Activated T-helper 1 cell treated with Interleukin-2 at 50 U/mL for 16 hours (primary cell): ENCODE results near the gene GRIA4.
"Not testable (repeated sequence)": the region's sequence is repeated elsewhere in the genome, so short reads cannot be mapped to it uniquely, and the experiment has no call there.

Experiments
- DNase-seq: peaks from one replicate; pipeline ENCODE4 v3.0.0-alpha.2; 2020; ENCODE audit warnings: low read depth

GRIA4 gene

DNA sequence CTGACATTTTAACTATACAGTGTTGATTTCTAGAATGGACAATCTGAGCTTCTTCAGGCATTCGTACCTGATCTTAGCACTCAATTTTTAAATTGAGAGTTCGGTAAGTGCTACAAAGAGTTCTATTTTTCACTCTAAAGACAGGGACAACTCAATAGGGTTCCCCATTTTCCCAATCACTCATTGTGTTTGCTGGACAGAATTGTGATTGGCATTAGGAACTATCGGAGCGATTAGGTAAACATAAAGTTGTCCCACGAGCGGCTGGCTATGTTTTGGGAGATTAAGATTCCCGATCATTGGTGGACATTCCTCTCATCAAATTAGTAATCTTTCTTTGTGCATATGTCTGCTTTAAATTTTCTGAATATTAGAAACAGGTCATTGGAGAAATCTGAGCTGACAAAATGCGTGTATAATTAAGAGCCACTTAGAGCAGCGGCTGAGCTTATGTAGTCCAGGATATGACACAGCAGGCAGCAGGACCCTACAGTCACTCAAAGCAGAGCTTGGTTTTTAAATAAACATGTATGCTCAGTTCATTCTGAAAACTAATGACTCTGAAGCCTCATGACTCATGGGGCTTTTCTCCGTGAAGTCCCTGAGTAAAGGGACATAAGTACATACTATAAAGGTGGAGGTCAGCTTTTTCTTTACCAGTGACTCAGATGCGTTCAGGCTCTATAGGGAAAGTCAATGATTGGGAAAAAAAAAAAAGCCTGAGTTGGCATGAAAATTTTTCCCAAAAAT is 109.4 kb downstream of the GRIA4 start:
- no peak for DNase-seq

DNA sequence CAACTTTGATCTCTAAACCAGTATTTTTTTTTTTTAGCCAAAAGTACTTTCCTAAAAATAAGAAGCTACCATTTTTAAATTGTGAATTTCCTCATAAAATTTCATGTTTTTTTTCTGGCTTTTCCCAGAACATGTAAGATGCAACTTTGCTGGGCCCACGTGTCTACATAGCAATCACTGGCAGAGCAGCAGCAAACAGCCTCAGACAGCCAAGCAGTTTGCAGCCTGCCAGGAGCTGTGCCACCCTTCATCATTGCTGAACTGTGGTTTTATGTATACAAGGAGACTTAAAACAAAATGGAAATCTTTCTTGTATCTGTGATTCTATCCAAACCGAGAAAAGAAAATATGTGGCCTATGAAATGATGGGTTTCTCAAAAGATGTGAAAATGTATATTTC is 110.2 kb downstream of the GRIA4 start:
- DNase-seq = no peak

DNA sequence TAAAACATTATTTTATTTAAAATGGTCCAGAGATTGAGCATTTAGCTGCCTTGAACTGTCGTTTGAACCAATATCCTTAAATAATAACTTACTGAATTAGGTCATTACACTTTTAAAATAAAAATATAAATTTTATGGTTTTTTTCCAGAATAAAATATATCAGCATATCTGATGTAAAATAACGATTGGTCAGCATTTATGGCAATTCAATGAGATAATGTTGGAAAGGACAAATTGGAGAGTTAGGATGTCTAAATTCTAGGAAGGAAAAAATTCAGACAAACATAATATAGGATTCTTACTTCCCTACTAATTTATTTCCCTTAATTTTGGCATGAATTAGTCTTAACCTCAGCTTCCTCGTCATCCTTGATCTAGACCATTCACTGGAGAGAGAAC is 113.4 kb downstream of the GRIA4 start:
- no peak for DNase-seq

DNA sequence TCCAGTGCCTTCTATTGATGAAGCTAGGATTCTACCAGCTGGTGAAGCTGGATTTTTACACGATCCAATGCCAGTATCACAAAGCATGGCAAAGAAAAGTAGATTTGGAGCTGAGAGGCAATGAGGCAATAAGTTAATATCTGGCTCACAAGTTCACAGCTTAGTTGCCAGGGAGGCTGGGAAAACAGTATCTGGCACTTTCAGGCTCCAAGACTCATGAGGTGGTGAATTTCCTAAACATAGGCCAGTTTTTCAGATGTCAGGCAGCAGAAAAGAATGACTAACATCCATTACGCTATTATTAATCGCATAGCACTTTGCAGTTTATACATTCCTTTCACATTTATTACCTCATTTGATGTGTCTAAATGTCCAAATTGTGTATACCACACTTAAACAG is 122.7 kb downstream of the GRIA4 start:
- no peak for DNase-seq

DNA sequence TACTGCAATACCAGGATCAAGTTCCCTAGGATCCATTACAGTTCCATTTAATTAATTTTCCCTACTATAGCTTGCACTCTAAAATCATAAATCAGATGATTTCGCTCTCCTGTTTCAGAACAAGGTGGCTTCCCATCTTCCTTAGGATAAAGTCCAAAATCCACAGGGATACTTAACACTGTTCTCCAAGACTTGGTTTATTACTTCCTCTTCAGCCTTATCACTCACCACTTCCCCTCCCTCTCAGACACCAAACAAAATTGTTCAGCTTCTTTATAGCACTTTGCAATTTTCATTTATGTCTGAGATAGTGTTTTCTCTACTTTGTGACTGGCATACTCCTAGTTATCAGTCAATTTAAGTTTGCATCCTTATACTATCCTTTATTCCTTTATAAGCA is 124.6 kb downstream of the GRIA4 start:
- DNase-seq = no peak

DNA sequence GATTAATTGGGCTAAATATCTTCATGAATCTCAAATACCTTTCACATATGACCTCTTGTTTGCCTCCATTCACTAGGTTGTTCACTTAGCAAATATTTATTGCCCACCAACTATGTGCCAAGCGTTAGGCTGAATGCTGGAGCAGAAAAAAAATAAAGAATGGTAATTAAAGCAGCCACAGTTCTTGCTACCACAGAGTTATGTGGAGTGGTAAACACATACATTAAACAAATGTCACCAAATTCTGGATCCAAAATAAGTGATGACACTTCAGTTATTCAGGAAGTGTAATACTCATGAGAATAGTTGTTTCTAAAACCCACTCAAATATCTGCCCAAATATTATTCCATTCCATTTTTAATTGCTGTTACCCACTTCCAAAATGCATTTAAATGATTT is 128.4 kb downstream of the GRIA4 start:
- DNase-seq = no peak

DNA sequence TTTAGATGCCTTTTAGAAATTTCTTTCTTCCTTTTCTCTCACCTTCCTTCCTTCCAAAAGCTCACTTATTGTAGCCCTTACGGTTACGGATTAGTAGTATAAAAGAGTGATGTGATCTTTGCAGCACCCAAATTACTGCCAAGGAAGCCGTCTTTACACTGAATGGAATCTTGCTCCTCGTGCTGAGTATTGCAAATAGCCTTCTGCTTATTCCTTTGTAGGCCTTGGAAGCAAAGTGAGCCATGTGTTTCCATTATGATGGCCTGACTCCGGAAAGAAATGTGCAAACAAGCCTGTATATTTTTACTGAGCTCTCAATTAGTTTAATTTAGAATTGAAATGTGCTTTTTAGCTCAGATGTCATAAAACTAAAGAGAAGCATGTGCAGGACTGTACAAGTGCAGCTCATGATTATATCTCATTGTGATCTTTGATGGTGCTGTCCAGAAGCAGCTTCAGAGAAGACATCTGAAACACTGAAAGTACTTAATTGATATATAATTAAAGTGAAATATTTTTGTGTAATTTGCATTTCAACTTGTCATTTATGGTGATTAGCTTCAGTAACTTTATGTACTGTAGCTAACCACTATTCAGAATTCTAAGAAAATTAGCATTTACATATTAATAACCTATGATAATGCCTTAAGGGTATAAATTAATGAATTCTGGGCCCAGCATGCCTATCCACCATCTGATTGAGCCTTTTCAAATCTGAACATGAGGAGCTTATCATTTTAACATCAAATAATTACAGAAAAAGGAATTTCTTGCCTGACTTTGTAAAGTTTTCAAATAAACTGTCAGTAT is 129.3 kb downstream of the GRIA4 start:
- no peak for DNase-seq

DNA sequence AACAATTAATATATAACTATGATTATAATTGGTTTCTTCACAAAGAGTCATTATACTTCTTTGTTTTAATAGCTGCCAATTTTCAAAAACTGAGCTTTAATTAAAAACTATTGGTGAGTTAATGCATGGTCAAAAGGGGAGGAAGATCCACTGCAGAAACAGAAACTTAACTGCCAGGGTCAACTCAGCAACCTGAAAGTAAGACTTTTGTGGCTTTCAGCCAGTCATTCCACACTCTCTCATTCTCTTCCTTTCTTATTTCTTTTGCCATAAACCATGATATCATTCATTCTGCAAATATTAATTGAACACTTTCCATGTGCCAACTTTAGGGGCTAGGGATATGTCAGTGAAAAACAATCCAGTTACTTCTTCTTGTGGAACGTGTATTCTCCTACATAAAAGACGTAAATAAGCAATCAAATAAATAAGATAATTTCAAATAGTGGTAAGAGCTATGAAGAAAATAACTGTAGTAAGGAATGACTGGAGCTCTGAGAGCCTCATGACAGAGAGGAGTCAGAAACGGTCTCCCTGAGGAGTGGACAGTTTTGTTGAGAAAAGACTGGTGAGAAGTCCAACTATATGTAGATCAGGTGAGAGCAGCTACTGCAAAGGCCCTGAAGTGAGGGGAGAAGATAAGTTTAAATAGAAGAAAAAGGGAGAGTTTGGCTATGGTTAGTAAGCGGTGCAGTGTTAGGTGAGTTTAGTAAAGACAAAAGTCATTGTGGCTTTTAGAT is 130.5 kb downstream of the GRIA4 start:
- DNase-seq = no peak

DNA sequence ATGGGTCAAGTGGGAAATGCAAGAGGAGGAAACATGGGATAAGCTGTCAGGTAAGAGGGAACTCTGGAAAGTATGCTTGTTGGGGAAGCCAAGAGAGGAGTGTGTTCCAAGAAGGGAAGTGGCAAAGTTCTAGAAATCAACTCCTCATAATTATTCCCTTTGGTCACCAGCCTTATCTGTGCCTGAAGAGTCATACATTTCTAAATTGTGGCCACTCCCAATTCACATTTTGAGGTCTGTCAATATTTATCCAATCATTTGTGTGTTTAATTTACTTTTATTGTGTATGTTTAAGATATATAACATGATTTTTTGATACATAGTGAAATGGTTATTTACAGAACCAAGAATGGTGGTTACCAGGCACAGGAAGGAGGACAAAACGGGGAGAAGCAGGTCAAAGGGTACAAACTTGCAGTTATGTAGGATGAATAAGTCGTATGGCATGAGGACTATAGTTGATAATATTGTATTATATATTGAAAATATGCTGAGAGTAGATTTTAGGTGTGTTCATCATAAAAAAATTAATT is 131.7 kb downstream of the GRIA4 start:
- no peak for DNase-seq

DNA sequence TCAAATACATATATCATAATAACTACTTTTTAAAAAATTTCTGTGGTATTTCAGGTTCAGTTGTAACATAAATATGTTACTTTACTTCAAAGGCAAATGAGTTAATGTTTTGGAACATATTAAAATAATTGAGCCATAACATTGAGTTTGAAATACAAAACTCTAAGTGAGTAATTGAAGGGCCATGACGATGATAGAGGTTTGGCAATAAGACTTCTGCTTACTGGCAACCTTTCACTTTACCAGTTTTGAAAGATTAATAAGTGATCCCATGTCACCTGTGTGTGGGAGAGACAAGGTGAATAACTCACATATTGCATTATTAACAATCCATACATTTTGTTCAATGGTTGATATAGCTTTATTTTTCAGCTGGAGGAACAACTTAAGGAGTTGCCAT is 144.4 kb downstream of the GRIA4 start:
- no peak for DNase-seq

DNA sequence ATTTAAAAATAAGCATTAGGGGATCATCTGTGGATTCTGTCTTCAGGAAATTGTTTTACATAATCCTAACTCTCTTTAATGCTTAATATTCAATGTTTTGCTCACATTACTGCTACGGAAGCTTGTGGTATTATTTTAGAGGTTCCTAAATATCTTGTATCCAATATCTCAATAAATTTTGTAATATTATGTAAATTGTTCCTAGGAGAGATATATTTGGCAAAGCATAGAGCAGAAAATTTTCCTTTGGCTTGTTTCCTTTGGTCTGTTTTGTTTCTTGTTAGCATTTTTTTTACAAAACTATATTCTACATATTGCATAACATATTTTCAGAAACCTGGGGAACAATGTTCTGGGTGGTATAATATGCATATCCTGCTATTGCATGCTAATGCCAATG is 144.8 kb downstream of the GRIA4 start:
- DNase-seq = no peak

DNA sequence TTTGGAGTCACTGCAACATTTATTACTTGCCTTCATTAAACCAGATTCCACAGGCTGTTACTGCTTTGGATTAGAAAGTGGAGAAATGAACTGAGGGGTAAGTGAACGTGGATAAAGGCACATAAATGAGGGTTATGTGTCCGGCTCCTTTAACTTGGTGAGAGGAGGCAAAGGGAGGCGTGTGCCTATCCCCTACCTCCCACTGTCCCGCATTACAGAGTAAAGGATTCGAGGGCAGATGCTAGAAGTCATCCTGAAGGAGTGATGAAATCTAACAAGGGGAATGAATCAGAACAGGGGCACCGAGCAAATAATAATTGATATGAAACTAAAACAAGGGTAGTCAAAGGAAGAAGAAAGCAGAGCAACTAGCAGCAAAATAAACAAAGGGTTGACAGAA is 147.2 kb downstream of the GRIA4 start:
- no peak for DNase-seq

DNA sequence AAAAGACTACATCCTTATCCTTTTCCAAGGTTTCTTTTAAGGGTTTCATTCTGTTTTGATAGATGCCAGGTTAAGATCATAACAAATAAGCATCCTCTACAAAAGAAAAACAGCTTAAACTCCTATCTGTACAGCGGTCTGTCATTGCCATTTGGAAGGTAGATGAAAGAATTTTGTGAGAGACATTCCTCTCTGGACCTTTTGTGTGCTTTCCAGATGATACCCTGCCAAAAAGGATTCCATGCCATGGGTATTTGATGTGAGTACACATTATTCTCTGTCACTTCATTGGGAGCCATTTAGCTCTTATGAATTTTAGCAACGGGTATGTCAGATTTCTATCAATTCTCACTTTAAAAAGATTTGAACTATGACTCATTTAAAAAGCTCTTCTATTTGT is 153.7 kb downstream of the GRIA4 start:
- DNase-seq = no peak

DNA sequence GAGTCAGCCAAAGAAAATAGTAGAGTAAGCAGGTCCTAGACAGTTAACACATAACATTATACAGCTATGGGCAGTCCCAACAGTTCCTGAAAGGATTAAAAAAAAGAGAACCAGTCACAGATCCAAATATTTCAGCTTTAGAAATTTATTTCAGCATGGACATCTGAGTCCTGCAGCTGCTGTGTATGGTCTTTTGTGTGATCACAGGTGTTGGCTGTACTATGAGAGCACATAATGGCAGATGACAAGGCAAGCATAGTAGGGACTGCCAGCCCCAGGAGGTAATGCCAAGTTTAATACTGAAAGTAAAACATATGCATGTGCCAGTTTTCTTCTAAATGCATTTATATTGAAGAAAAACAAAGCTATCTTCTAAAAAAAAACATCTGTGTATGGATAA is 158.1 kb downstream of the GRIA4 start:
- no peak for DNase-seq

DNA sequence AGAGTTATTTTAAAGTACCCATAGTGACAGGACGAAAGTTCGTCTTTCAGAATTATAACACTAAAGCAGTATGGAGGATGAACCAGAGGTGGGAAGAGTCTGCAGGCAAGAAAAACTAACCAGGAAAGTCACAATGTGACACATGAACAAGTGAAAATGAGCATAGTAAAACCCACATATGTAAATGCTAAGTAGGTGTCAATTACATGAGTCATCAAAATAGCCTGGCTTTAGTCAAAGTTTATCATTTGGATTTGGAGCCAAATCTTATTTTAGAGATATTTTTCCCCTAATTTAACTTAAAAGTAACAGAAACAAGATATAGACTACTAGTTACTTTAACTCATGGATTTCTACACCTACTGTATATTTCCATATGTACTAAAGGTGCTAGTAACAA is 159.8 kb downstream of the GRIA4 start:
- no peak for DNase-seq

DNA sequence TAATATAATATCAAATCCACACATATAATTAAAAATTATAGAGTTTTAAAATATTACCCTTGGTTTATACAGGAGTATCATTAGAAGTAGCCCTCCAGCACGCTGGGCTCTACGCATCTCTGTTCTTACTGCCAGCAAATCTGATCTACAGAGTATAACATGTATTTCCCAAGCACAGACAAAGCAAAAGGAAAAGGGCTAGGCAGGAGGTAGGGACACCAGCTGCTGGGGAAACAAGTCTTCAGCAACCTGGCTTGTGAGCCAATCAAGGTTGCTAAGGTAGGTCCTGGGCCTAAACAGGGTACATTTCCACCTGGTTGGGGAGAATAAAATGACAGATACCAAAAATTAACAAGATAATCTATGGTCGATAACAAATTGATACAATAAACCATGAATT is 163.6 kb downstream of the GRIA4 start:
- not testable (repeated sequence) for DNase-seq

DNA sequence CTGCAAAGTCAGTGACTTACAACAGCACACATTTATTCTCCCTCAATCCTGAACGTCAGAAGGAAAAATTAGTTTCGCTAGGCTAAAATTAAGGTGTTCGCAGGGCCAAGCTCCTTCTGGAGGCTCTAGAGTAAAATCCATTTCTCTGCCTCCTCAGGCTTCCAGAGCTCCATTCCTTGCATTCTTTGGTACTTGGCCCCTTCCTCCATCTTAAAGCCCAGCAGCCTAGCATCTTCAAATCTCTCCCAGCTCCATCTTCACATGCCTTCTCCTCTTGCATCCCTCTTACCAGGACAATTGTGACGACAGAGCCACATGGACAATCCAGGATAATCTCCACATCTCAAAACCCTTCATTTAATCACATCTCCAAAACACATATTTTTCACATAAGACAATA is 165.0 kb downstream of the GRIA4 start:
- DNase-seq = no peak

DNA sequence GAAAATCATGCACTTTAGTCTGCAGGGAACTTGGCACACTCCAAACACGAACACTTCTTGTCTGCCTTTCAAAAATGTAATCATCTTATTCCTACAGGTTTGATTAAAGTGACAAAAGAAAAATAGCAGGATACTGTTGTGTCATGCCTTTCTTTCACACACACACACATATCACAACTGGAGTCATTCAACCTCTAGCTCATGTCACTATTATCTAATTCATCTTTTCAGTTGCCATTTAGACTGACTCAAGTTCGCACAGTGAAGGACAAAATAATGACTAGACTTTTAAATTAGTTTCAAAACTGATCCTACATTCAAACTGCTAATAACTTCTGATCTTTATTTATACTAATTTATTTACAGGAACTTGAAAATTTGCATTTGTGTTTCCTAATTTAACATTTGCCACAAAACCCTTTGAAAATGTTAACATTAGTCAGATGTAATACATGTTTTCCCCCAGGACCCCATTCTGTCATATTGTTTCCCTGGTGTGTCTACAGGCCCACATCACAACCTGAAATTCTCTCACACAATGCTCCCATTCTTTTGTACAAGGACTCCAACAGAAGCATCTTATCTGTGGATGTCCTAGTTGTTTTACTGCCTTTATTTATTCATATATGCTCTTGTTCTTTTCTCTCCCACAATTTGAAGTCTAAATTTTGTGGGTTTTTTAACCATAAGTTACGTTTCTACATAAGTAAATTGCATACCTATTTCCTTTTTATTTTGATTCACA is 171.1 kb downstream of the GRIA4 start:
- DNase-seq = no peak

DNA sequence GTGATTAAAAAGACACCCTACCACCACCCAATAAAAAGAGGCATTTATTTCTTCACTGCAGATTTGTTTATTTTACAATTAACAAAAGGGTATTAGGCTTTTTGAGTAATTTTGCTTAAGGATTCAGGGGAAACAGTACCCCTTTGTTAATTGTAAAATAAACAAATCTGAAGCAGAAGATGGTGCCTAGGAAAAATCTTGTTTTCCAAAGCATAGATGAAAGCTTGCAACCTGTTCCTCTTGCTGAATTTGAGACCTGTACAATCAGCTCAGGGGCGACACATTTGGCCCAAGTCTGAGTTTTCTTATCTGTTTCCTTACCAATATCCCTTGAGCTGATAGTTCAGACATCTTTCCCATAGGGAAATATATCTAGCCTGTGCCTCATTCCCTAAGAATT is 171.9 kb downstream of the GRIA4 start:
- DNase-seq = no peak

DNA sequence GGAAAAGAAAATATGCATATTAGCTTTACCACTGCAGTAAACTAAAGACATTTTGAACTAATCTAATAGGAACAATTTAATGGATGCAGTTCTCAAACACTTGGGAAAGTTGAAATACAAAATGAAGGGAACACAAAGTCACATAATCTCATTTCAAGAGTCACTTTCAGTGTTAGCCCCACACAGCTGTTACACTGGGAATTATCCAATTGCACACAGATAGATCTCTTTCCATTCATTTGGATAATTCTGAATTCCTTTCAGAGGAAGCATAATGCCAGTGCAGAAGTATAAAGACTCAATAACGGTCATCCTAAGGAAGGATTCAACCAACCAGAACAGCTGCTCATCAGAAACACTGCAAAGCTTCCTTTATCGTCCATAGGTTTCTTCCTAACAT is 173.3 kb downstream of the GRIA4 start:
- DNase-seq = no peak

DNA sequence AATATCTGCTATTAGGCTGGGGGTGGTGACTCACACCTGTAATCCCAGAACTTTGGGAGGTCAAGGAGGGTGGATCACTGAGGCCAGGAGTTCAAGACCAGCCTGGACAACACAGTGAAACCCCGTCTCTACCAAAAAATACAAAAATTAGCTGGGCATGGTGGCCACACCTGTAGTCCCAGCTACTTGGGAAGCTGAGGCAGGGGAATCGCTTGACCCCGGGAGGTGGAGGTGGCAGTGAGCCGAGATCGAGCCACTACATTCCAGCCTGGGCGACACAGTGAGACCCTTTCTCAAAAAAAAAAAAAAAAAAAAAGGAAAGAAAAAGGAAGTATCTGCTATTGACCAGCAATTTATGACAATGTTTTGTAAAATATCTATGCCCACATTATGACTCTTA is 176.0 kb downstream of the GRIA4 start:
- DNase-seq = not testable (repeated sequence)

DNA sequence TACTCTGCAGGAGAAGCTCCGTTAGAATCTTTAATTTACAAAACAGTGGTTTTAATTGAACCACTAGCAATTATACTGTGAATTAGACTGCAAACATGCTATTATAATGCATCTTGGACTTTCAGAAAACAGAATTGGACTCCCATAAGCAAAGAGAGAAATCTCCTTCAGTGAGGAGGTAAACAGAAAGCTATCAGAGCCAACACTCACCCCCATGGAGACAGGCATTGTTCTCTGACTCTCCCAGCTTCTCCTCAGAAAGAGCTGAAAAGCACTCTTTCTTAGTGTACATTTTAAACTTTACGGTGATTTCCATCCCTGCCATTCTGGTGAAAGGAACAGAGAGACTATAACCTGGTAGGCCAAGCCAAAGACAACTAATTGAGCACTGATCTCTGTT is 176.9 kb downstream of the GRIA4 start:
- DNase-seq = no peak
